Fibroblast of skin of right quadriceps (primary cell): ENCODE results near the gene GCGR.

Source experiments
- DNase-seq: peaks from one replicate; pipeline ENCODE4 v3.0.0-alpha.2; 2013

Gene GCGR

DNA sequence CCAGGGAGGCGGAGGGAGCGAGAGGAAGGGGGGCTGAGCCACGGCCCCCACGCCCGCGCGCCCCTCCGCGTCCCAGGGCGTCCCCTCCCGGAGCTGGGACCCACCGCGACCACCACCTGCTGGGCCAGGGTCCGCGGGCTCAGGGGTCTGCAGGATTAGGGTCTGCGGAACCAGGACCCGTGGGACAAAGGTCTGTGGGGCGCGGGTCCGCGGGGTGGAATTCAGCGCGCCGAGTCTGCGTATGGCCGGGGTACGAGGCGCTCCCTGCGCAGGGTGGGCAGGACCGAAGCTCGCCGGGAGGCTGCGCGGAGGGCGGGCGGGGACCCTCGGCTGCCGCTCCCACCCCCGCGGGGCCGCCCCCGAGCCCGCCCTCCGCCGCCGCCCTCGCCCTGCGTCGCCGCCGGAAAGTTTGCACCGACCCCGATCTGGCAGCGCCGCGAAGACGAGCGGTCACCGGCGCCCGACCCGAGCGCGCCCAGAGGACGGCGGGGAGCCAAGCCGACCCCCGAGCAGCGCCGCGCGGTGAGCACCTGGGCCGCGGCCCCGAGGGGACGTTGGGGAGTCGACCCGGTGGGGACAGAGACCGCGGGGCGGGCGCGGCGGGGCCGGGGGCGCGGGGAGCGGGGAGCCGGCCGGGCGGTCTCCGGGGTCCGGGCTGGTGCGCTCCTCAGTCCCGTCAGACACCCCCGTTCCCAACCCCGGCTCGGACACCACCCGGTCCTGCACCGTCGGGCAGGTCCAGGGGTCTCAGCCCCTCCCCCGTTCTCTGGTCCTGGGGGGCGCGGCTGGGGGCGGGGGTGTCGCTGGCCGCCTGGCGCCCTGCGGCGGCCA lies at the start of gene GCGR:
Gene GCGR, plus strand, starts transcription at position 423 of the 831 bp plus-strand sequence. CDS start 4,869 bp downstream, outside the sequence.
- no peak for DNase-seq

GRCh38 chr17:81792675-81793615 lies 11.0 kb upstream of the GCGR start:
- no peak for DNase-seq

- no peak for DNase-seq
These were observed 9.9 kb upstream of the GCGR start for GRCh38 chr17:81794074-81794476.

DNA sequence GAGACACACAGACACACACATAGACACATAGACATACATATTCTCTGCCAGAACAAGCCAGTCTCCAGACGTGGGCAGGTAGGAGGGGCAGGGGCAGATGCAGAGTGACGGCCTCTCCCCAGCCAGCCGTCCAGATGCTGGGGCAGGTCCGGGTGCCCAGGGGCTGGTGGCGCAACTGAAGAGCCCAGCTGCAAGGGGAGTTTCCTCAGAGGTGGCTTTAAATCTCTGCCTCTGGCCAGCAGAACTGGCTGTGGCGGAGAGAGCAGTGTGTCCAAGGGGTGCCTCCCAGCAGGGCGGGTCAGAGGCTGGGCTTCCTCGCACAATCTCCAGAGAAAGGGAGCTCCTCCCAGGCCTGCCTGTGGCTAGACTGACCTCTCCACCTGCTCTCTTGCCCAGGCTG lies 9.4 kb upstream of the GCGR start:
- no peak for DNase-seq

DNA sequence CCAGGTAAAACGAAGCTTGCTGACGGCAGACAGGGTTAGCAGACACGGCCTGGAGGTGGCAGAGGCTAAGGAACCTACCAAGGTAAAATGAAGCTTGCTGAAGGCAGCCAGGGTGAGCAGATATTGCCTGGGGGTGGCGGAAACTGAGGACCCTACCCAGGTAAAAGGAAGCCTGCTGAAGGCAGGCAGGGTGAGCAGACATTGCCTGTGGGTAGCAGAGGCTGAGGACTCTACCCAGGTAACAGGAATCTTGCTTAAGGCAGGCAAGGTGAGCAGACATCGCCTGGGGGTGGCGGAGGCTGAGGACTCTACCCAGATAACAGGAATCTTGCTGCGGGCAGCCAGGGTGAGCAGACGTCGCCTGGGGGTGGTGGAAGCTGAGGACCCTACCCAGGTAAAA lies 2.6 kb upstream of the GCGR start:
- no peak for DNase-seq

DNA sequence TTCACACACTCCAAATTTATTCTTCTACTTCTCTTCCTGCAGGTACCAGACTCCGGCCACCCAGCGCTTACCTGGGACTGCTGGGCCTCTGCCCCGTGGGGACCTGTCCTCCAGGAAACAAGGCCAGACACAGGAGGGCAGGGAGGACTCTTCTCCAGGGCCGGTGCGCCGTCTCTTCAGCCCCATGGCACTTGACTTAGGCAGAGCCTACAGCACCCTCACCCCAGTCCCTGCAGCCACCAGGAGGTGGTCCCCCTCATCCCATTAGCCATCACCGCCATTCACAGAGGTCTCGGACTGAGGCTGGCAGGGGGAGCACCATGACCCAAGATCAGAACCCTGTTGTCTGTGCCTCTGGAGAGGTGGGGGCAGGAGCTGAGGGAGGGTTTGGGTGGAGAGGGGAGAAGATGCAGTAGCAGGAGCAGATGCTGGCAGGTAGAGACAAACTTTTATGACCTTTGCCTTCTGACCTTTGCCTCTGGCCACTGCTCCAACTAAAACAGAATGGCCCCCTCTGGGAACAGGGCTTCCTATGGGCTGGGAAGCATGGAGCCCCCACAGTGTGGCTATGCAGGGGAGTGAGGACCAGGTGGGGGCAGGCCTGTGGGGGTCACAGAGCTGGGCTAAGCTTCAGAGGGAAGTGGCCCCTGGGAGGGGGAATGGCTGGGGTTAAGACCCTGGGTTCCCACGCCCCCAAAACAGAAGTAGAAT lies 1.7 kb upstream of the GCGR start:
- DNase-seq = no peak

- DNase-seq = no peak
These were observed 900 bp upstream of the GCGR start for GRCh38 chr17:81802856-81803643.

GRCh38 chr17:81804559-81805399 lies 829 bp downstream of the GCGR start:
- no peak for DNase-seq

- DNase-seq = no peak
These were observed 1.9 kb downstream of the GCGR start for GRCh38 chr17:81805707-81806460.

DNA sequence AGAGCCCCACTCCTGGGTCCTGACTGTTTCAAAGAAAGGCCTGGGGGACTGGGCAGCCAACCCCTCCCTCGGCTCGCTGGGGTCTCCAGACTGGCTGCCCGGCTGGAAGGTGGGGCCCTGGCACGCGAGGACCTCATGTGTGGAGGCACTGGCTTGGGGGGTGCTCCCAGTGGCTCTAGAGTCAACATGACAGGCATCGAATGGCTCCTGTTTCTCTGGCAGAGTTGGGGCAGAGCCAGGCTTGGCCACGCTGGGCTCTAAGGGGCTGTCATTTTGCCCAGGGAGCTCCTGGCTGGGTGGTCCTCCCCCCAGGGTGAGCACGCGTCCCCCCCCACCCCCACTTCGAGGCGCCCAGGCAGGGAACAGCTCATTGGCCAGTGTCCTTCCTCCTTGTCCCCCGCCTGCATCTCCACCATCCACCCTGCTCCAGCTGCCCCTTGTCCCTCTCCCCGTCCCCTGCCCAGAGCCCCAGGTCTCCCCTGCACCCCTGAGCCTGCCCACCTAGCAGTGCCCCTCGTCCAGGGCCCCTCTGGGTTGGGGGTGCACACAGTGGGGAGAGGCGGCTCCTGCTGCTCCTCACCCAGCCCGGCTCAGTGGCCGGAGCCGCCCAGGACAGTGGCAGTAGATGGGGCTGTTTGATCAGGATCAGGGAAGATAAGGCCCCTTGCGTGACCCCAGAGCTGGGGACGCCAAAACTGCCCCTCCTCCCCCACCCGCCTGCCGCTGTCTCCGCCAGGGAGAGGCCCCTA lies 2.7 kb downstream of the GCGR start:
- DNase-seq = no peak

DNA sequence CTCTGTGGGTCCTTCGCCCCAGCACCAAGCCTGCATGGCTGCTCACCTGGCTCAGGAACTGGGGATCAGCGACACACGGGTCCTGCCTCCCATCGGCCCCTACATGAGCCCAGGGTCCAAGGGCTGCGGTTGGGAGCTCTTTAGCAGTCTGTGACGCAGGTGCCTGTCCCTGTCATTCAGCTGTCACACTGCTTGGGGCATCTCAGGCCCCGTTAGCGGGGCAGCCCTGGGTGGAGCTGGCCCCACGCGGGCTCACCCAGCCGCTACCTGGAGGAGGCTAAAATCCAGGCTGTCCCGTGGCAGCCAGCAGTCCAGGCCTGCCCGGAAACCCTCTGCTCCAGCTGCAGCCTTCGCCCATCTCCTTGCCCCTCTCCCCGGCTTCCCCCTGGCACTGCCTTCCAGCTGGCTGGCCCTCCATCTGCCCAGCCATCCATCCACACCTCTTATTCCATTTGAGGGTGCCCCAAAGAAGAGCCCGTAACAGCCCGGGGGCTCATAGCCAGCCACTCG lies 3.3 kb downstream of the GCGR start:
- DNase-seq = no peak

DNA sequence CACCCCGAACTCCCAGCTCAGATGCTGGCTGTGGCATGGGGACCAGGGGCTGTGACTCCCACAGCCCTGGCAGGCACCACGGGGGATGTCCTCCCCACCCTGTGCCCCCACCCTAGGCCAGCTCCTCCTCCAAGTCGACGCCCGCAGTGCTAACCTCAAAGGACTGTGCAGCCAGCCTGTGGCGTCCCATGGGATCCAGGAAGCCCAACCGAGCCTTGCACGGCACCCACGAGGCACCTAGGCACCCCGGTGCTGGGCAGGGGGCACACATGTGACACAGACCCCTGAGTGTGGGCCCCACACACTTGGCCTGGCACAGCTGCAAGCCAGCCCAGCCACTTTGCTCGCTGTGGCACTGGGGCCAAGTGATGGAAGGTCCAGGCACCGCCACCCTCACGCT lies 3.9 kb downstream of the GCGR start:
- no peak for DNase-seq

DNA sequence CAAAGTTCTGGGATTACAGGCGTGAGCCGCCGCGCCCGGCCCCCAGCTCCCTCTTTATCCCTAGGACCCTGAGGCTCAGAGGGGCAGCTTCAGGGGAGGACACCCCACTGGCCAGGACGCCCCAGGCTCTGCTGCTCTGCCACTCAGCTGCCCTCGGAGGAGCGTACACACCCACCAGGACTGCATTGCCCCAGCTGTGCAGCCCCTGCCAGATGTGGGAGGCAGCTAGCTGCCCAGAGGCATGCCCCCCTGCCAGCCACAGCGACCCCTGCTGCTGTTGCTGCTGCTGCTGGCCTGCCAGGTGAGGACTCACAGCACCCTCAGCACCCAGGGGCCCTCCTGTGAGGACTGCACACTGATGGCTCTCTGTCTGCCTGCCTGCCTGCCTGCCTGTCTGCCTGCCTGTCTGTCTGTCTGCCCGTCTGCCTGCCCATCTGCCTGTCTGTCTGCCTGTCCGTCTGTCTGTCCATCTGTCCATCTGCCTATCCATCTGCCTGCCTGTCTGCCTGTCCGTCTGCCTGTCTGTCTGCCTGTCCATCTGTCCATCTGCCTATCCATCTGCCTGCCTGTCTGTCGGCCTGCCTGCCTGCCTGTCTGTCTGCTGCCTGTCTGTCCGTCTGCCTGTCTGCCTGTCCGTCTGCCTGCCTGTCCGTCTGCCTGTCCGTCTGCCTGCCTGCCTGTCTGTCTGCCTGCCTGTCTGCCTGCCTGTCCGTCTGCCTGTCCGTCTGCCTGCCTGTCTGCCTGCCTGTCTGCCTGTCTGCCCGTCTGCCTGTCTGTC lies 5.0 kb downstream of the GCGR start:
- no peak for DNase-seq

DNA sequence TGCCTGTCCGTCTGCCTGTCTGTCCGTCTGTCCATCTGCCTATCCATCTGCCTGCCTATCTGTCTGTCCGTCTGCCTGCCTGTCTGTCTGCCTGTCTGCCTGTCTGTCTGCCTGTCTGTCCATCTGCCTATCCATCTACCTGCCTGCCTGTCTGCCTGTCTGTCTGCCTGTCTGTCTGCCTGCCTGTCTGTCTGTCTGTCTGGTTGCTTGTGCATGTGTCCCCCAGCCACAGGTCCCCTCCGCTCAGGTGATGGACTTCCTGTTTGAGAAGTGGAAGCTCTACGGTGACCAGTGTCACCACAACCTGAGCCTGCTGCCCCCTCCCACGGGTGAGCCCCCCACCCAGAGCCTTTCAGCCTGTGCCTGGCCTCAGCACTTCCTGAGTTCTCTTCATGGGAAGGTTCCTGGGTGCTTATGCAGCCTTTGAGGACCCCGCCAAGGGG lies 5.6 kb downstream of the GCGR start:
- DNase-seq = no peak

DNA sequence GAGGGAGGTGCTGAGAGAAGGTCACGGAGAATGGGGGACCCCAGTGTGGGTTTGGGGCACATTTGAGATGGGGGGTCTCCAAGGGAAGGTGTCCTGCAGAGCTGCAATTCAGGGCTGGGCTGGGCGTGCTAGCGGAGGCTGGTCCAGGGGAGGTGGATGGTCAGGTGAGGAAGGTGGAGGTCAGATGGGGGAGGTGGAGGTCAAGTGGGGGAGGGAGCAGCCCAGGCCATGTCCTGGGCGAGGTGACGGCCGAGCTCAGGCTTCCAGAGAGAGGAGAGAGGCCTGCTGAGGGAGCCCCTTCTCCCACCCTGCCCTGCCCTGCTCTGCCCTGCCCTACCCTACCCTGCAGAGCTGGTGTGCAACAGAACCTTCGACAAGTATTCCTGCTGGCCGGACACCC lies 6.5 kb downstream of the GCGR start:
- no peak for DNase-seq

- no peak for DNase-seq
These were observed 7.1 kb downstream of the GCGR start for GRCh38 chr17:81810892-81811704.

DNA sequence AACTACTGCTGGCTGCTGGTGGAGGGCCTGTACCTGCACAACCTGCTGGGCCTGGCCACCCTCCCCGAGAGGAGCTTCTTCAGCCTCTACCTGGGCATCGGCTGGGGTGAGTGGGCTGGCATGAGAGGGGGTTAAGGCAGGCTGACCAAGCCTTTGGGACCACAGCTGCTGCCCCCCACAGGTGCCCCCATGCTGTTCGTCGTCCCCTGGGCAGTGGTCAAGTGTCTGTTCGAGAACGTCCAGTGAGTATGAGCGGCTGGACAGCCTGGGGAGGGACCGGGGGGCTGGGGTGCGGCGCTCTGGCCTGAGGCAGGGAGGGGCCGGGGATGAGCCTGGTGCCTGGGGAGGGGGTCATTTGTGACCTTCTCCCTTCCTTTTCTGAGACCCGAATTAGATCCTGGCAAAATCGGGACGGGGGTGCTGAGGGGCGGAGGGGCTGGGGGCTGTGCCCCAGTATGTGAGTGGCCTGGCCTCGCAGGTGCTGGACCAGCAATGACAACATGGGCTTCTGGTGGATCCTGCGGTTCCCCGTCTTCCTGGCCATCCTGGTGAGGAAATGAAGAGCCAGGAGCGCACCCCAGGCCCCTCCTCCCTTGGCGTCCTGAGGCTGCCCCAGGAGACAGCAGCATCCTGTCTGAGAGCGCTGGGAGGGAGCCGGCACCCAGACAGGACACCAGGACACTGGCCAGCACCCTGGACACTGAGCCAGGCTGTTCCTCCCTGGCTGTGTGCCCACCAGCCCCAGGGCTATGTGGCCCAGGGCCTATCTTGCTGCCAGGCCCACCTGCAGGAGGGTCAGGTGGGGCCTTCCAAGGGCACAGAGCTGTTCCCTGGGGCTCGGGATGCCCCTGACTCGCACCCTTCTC lies 8.0 kb downstream of the GCGR start:
- DNase-seq = no peak
